ENCODE measurements around the gene ACTN1.

ACTN1 gene

DNA sequence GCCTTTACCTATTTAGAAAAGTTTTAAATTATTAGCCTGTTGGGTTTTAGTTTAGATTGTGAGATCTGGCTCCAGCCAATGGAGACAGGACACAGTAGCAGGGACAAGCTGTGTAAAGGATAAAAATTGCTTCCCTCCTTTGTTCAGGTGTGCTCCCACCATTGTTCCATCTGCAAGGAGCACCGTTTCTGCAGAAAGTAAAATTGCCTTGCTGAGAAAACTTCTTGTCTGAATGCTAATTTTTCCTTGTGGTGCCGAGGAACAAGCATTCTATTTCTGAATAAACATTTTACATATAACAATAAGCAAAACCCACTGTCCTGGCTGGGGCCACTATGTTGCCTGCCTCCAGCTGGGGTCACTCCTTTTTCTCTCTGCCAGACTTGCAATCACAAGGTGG lies 113.6 kb downstream of the ACTN1 start:
- TF ChIP-seq ZNF488 (tag by site-specific recombination; IDR thresholded peaks at IDR 0.05) (no peak), SETDB1 (IDR thresholded peaks at IDR 0.05; ENCODE audit: insufficient read length, low read length) (peak; percentile 97)
- Histone ChIP-seq H3K27ac (ENCODE audit: extremely low read depth, low read depth, low read length) (no peak overlapping the region), H3K36me3 (ENCODE audit: control insufficient read depth in 2 of 2, insufficient read depth in 1 of 2, low read length in 2 of 2) (no peaks in the 10 kb centered on the region), H3K4me1 (ENCODE audit: control insufficient read depth, insufficient read depth, low read length) (no peaks in the 10 kb centered on the region), H3K9me3 (ENCODE audit: control insufficient read depth, insufficient read depth, low read depth, low read length) (no peaks in the 10 kb centered on the region), H3K4me3 (ENCODE audit: low read depth, low read length) (no peak overlapping the region)
- ChIA-PET POLR2A (no interaction called here), CTCF (interaction anchor here (6.6 kb wide), 1 partner anchor 242 kb away, joined by 67 read pairs; no protein-coding TSS in a partner anchor)

GRCh38 chr14:68864361-68864750 lies 114.7 kb downstream of the ACTN1 start:
- POLR2A ChIA-PET, result no interaction called here
- Histone ChIP-seq H3K36me3 (ENCODE audit: control insufficient read depth in 2 of 2, insufficient read depth in 1 of 2, low read length in 2 of 2) (no peaks in the 10 kb centered on the region), H3K4me3 (ENCODE audit: low read depth, low read length) (no peak overlapping the region), H3K9me3 (ENCODE audit: control insufficient read depth, insufficient read depth, low read depth, low read length) (no peaks in the 10 kb centered on the region), H3K27ac (ENCODE audit: extremely low read depth, low read depth, low read length) (no peak overlapping the region), H3K4me1 (ENCODE audit: control insufficient read depth, insufficient read depth, low read length) (no peaks in the 10 kb centered on the region)
- no peak for TF ChIP-seq PRDM2 (tag by site-specific recombination; IDR thresholded peaks at IDR 0.05; ENCODE audit: borderline replicate concordance)
- TF ChIP-seq ZNF660 (tag by site-specific recombination; IDR thresholded peaks at IDR 0.05), result no peak
- TF ChIP-seq ZNF175 (tag by site-specific recombination; IDR thresholded peaks at IDR 0.05), result no peak
- TF ChIP-seq ZNF837 (tag by site-specific recombination; IDR thresholded peaks at IDR 0.05), result no peak
- no peak for TF ChIP-seq ZNF623 (tag by site-specific recombination; IDR thresholded peaks at IDR 0.05)
- TF ChIP-seq PRDM10 (tag by site-specific recombination; IDR thresholded peaks at IDR 0.05), result no peak
- CTCF ChIA-PET, result interaction anchor here (0.6 to 6.6 kb wide), 7 partner anchors 9 to 243 kb away, joined by 3 to 67 read pairs (median 5); no protein-coding TSS in a partner anchor

- Histone ChIP-seq H3K27ac (ENCODE audit: extremely low read depth, low read depth, low read length) (no peak overlapping the region), H3K4me3 (ENCODE audit: low read depth, low read length) (no peak overlapping the region), H3K36me3 (ENCODE audit: control insufficient read depth in 2 of 2, insufficient read depth in 1 of 2, low read length in 2 of 2) (no peaks in the 10 kb centered on the region), H3K9me3 (ENCODE audit: control insufficient read depth, insufficient read depth, low read depth, low read length) (no peaks in the 10 kb centered on the region), H3K4me1 (ENCODE audit: control insufficient read depth, insufficient read depth, low read length) (no peaks in the 10 kb centered on the region)
- TF ChIP-seq GLI4 (tag by site-specific recombination; IDR thresholded peaks at IDR 0.05), result no peak
- CTCF ChIA-PET, result interaction anchor here (0.6 to 6.6 kb wide), 25 partner anchors 9 to 1946 kb away, joined by 3 to 67 read pairs (median 4); partner anchors contain the start of gene MAP3K9
- POLR2A ChIA-PET, result interaction anchor here (0.6 kb wide), 1 partner anchor 70 kb away, joined by 4 read pairs; no protein-coding TSS in a partner anchor
Measured at GRCh38 chr14:68863610-68864360, 115.3 kb downstream of the ACTN1 start.
